Endodermal cell (in vitro differentiated cells): ENCODE measurements around the gene CACNA1A. TPM values are rescaled to one million over a fixed set of nuclear protein-coding genes. Genes with fewer than 3 reads are reported as not detected.

Source experiments
- DNase-seq: peaks from one replicate; pipeline ENCODE4 v3.0.0-alpha.2; 2017
- H3K27ac ChIP-seq: 2 replicates; pipeline ENCODE4 v1.5.1; 2013; ENCODE audit warnings: mild to moderate bottlenecking, low read depth, low read length, moderate library complexity
- H3K27me3 ChIP-seq: 2 replicates; pipeline ENCODE4 v1.6.1; 2013; ENCODE audit warnings: mild to moderate bottlenecking, low read length, moderate library complexity; ENCODE audit not compliant: insufficient read depth, control insufficient read depth, poor library complexity, severe bottlenecking
- H3K36me3 ChIP-seq: 2 replicates; pipeline ENCODE4 v1.7.0; 2013; ENCODE audit warnings: mild to moderate bottlenecking, low read length, moderate library complexity; ENCODE audit not compliant: control insufficient read depth, insufficient read depth
- H3K4me1 ChIP-seq: one replicate; pipeline ENCODE4 v1.7.0; 2013; ENCODE audit warnings: low read length; ENCODE audit not compliant: control insufficient read depth, insufficient read depth
- H3K4me3 ChIP-seq: 2 replicates; pipeline ENCODE4 v1.5.1; 2013; ENCODE audit warnings: mild to moderate bottlenecking, low read length, moderate library complexity
- H3K9ac ChIP-seq: 2 replicates; pipeline ENCODE4 v1.6.1; 2013; ENCODE audit warnings: mild to moderate bottlenecking, low read length, moderate library complexity; ENCODE audit not compliant: poor library complexity, severe bottlenecking; ENCODE audit errors: extremely low read depth
- H3K9me3 ChIP-seq: 2 replicates; pipeline ENCODE4 v1.6.1; 2013; ENCODE audit warnings: mild to moderate bottlenecking, low read length, moderate library complexity; ENCODE audit not compliant: control insufficient read depth
- H3K27ac Mint-ChIP-seq: 2 replicates; pipeline ENCODE4 v1.8.0; 2020; ENCODE audit warnings: mixed read lengths
- H3K27me3 Mint-ChIP-seq: 2 replicates; pipeline ENCODE4 v1.8.0; 2021; ENCODE audit warnings: mild to moderate bottlenecking, mixed read lengths; ENCODE audit not compliant: insufficient read depth
- H3K36me3 Mint-ChIP-seq: 2 replicates; pipeline ENCODE4 v1.8.0; 2020; ENCODE audit warnings: low read depth, mixed read lengths
- H3K4me1 Mint-ChIP-seq: 2 replicates; pipeline ENCODE4 v1.8.0; 2020; ENCODE audit warnings: mixed read lengths
- H3K4me3 Mint-ChIP-seq: 2 replicates; pipeline ENCODE4 v1.8.0; 2020; ENCODE audit warnings: mild to moderate bottlenecking, moderate library complexity, mixed read lengths
- H3K9me3 Mint-ChIP-seq: 2 replicates; pipeline ENCODE4 v1.8.0; 2020; ENCODE audit warnings: mild to moderate bottlenecking, mixed read lengths
- WGBS, 2 experiments: methylation state at CpG; one replicate each; pipeline versions ENCODE4 v1.1.5 to v1.1.7; 2013; ENCODE audit warnings: missing lambda C conversion rate in 2 of 2, mixed read lengths in 1 of 2; ENCODE audit not compliant: insufficient coverage in 1 of 2, insufficient read length in 1 of 2; 5-methylcytosine and 5-hydroxymethylcytosine counted together
- total RNA-seq, 2 donors: library from RNA; stranded (reverse); fragmentation: NEBNext Ultra II Directional in 1 of 2; extraction: Animal tissue kit (Norgen Biotek cat#: 25700) in 1 of 2; gene quantifications; 2 replicates in 1 of 2; 3 replicates in 1 of 2; pipeline ENCODE4 v1.2.1, GENCODE V29; 2021
- TF ChIP-seq, protein P1 (sequence below): fragments of 200-600 bp; sonication (generic); conservative IDR thresholded peaks from 2 replicates; pipeline ENCODE4 v1.5.0; 2021; ENCODE audit warnings: antibody characterized with exemption, mild to moderate bottlenecking

Gene CACNA1A
- total RNA-seq, 2 donors from 2014 or later: 8.0 to 10.6 TPM

GRCh38 chr19:13399746-13400145 is 106.5 kb downstream of the CACNA1A start:
- no peak overlapping the region for H3K27ac ChIP-seq
- no peaks in the 10 kb centered on the region for H3K36me3 ChIP-seq
- Mint-ChIP-seq H3K9me3 (peaks cover 9% of the 10 kb centered on the region), H3K4me3 (no peak overlapping the region), H3K4me1 (no peaks in the 10 kb centered on the region), H3K36me3 (no peaks in the 10 kb centered on the region), H3K27me3 (peaks cover 2% of the 10 kb centered on the region), H3K27ac (no peak overlapping the region)
- 80 to 94% methylated on average over 3 to 5 of the region's 5 CpGs for WGBS, 2 experiments
- H3K9ac ChIP-seq: no peak overlapping the region
- no peak overlapping the region for H3K4me3 ChIP-seq
- no peak for DNase-seq
- no peaks in the 10 kb centered on the region for H3K27me3 ChIP-seq
- TF ChIP-seq, protein P1, sequence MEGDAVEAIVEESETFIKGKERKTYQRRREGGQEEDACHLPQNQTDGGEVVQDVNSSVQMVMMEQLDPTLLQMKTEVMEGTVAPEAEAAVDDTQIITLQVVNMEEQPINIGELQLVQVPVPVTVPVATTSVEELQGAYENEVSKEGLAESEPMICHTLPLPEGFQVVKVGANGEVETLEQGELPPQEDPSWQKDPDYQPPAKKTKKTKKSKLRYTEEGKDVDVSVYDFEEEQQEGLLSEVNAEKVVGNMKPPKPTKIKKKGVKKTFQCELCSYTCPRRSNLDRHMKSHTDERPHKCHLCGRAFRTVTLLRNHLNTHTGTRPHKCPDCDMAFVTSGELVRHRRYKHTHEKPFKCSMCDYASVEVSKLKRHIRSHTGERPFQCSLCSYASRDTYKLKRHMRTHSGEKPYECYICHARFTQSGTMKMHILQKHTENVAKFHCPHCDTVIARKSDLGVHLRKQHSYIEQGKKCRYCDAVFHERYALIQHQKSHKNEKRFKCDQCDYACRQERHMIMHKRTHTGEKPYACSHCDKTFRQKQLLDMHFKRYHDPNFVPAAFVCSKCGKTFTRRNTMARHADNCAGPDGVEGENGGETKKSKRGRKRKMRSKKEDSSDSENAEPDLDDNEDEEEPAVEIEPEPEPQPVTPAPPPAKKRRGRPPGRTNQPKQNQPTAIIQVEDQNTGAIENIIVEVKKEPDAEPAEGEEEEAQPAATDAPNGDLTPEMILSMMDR: no peak
- peaks cover 5% of the 10 kb centered on the region for H3K9me3 ChIP-seq
- no peaks in the 10 kb centered on the region for H3K4me1 ChIP-seq

GRCh38 chr19:13398780-13399726 is 107.2 kb downstream of the CACNA1A start:
- H3K4me3 Mint-ChIP-seq: no peak overlapping the region
- peaks cover 5% of the 10 kb centered on the region for H3K9me3 ChIP-seq
- H3K27me3 ChIP-seq: no peaks in the 10 kb centered on the region
- H3K4me1 Mint-ChIP-seq: no peaks in the 10 kb centered on the region
- H3K9ac ChIP-seq: no peak overlapping the region
- no peak overlapping the region for H3K4me3 ChIP-seq
- peaks cover 7% of the 10 kb centered on the region for H3K27me3 Mint-ChIP-seq
- H3K27ac Mint-ChIP-seq: no peak overlapping the region
- no peaks in the 10 kb centered on the region for H3K36me3 Mint-ChIP-seq
- H3K27ac ChIP-seq: no peak overlapping the region
- no peaks in the 10 kb centered on the region for H3K4me1 ChIP-seq
- H3K36me3 ChIP-seq: no peaks in the 10 kb centered on the region
- TF ChIP-seq, protein P1: no peak
- peaks cover 9% of the 10 kb centered on the region for H3K9me3 Mint-ChIP-seq
- no peak for DNase-seq
- 85 to 88% methylated on average over 5 to 9 of the region's 10 CpGs for WGBS, 2 experiments

DNA sequence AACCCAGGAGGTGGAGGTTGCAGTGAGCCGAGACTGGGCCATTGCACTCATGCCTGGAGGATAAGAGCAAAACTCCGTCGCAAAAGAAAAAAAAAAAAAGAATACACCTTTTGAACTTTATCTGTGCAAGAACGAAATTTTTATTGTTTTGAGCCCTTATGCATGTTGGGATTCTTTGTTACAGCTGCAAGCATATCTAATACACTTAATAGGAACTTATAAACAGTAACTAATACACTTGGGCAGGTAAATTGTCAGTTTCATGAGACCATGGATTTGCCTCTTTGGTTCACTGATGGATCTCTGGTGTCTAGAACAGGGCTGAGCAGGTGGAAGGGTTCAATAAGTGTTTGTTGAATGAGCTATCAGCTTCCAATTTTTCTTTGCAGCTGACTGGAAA is 108.1 kb downstream of the CACNA1A start:
- no peak overlapping the region for H3K9ac ChIP-seq

More for the DNA sequence above, 108.1 kb downstream of the CACNA1A start:
- H3K4me1 ChIP-seq: no peaks in the 10 kb centered on the region
- no peaks in the 10 kb centered on the region for H3K27me3 ChIP-seq
- Mint-ChIP-seq H3K27me3 (peaks cover 9% of the 10 kb centered on the region), H3K9me3 (peaks cover 9% of the 10 kb centered on the region), H3K4me1 (no peaks in the 10 kb centered on the region), H3K27ac (no peak overlapping the region), H3K4me3 (no peak overlapping the region), H3K36me3 (no peaks in the 10 kb centered on the region)
- TF ChIP-seq, protein P1: no peak
- DNase-seq: no peak
- H3K4me3 ChIP-seq: no peak overlapping the region
- no peaks in the 10 kb centered on the region for H3K36me3 ChIP-seq
- WGBS, 2 experiments: 96% methylated on average over 3 of the region's 4 CpGs; no CpG with 5 or more reads in 1 of the 2 experiments
- no peak overlapping the region for H3K27ac ChIP-seq
- H3K9me3 ChIP-seq: peaks cover 5% of the 10 kb centered on the region
